Thyroid gland (tissue), 4 donors: ENCODE measurements around the gene DLG2.

Source experiments
- CTCF ChIP-seq, 6 experiments: fragments of 200-600 bp in 3 of 6; fragments of 450-650 bp in 3 of 6; sonication (generic) in 3 of 6; IDR thresholded peaks; one replicate each; pipeline ENCODE4 v1.5.1; 2016 to 2019; ENCODE audit warnings: antibody characterized with exemption in 6 of 6, mild to moderate bottlenecking in 2 of 6, inconsistent platforms in 1 of 6, moderate library complexity in 1 of 6
- POLR2A ChIP-seq, 2 donors: fragments of 450-650 bp; IDR thresholded peaks; one replicate each; pipeline ENCODE4 v1.6.1; 2017; ENCODE audit warnings: antibody characterized with exemption in 2 of 2, mild to moderate bottlenecking in 2 of 2, moderate library complexity in 1 of 2

GRCh38 chr11:85643191-85643614 lies 16.1 kb upstream of the DLG2 start:
- TF ChIP-seq CTCF (IDR thresholded peaks at IDR 0.05) = no peak
- no peak for TF ChIP-seq POLR2A (IDR thresholded peaks at IDR 0.05)
